Upper lobe of left lung (tissue), 4 donors: ENCODE results near the gene MPZL1.

Source experiments
- CTCF ChIP-seq, 6 experiments: fragments of 450-650 bp in 4 of 6; fragments of 200-600 bp in 2 of 6; sonication (generic) in 2 of 6; IDR thresholded peaks; one replicate each; pipeline ENCODE4 v1.5.1; 2016 to 2019; ENCODE audit warnings: antibody characterized with exemption in 6 of 6
- EP300 ChIP-seq, 4 donors: sonication (generic); formaldehyde crosslinking; IDR thresholded peaks; one replicate each; pipeline ENCODE4 v1.5.1; 2017; ENCODE audit warnings: antibody characterized with exemption in 4 of 4, control low read depth in 2 of 4
- POLR2A ChIP-seq, 4 donors: fragments of 450-650 bp; IDR thresholded peaks; one replicate each; pipeline ENCODE4 v1.5.1; 2016 to 2017; ENCODE audit warnings: antibody characterized with exemption in 4 of 4, mild to moderate bottlenecking in 2 of 4
- POLR2AphosphoS5 ChIP-seq, 2 donors: sonication (generic); formaldehyde crosslinking; IDR thresholded peaks; one replicate each; pipeline ENCODE4 v1.5.1; 2017; ENCODE audit warnings: antibody characterized with exemption in 2 of 2

DNA sequence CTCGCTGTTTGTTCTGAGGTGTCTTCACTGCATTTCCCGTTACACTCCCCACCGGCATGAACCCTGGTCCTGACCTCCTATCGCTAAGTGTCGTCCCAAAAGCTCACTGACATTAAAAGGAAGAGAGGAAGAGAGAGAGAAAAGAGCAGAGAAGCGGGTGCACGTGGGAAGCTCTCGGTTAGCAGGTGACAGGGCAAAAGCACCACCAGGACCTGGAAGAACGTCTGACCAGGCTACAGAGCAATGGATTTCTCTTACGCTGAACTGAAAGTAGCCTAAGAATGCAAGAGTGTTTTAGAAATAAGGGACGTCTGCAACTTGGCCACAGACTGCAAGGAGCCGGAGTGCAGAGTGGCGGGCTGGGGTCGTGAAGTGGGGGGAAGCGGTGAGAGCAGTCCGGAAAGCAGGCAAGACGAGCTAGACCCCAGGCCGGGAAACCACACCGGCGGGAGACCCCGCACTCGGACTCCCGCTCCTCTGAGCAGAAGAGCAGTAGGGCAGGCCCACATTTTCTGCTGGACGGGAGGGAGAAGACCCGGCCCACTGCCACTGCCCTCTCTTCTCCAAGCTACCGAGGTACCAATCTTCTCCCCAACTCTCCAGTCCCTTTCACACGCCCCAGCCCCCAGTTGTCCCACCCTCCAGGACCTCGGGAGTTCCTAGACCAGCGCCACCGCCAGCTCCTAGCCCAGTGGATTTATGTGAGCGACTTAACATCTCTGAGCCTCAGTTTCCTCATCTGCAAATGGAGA is 8.3 kb upstream of the MPZL1 start:
- TF ChIP-seq CTCF (IDR thresholded peaks at IDR 0.05) (no peak), POLR2AphosphoS5 (IDR thresholded peaks at IDR 0.05) (no peak), EP300 (IDR thresholded peaks at IDR 0.05) (no peak), POLR2A (IDR thresholded peaks at IDR 0.05) (no peak)
